Right atrium auricular region (tissue), 2 donors: Measurements from ENCODE around the gene TMC7. TPM values are rescaled to one million over a fixed set of nuclear protein-coding genes. Genes with fewer than 3 reads are reported as not detected.

Experiments
- DNase-seq: peaks from one replicate; pipeline ENCODE4 v3.0.0-alpha.2; 2019; ENCODE audit warnings: low spot score
- H3K27ac ChIP-seq, 2 donors: fragments of 200-600 bp; sonication (generic); 1 replicate in 1 of 2; 2 replicates in 1 of 2; pipeline ENCODE4 v1.5.1; 2016 to 2019
- H3K27me3 ChIP-seq, 2 donors: fragments of 200-600 bp; sonication (generic); one replicate each; pipeline versions ENCODE4 v1.5.1 to v1.6.0; 2017 to 2019
- H3K36me3 ChIP-seq: fragments of 200-600 bp; sonication (generic); one replicate; pipeline ENCODE4 v1.5.1; 2016
- H3K4me1 ChIP-seq, 2 donors: fragments of 200-600 bp; sonication (generic); one replicate each; pipeline versions ENCODE4 v1.5.1 to v1.6.0; 2017 to 2019
- H3K4me3 ChIP-seq, 2 donors: fragments of 200-600 bp; sonication (generic); 1 replicate in 1 of 2; 2 replicates in 1 of 2; pipeline ENCODE4 v1.5.1; 2017 to 2019; ENCODE audit warnings: mild to moderate bottlenecking in 1 of 2, moderate library complexity in 1 of 2
- H3K9me3 ChIP-seq, 2 donors: fragments of 200-600 bp; sonication (generic); one replicate each; pipeline ENCODE4 v1.5.1; 2019
- total RNA-seq, 2 donors: library from RNA; depleted of rRNA; stranded (reverse); fragments of >200 nt; gene quantifications; one replicate each; pipeline ENCODE4 v1.1.0, GENCODE V29; 2016
- TF ChIP-seq, protein P1 (sequence below), 2 donors: fragments of 200-600 bp; sonication (generic); IDR thresholded peaks; one replicate each; pipeline ENCODE4 v1.5.1; 2019; ENCODE audit warnings: antibody characterized with exemption in 2 of 2

TMC7 gene
- total RNA-seq, 2 donors from 2014 or later: 0.56 to 0.63 TPM

DNA sequence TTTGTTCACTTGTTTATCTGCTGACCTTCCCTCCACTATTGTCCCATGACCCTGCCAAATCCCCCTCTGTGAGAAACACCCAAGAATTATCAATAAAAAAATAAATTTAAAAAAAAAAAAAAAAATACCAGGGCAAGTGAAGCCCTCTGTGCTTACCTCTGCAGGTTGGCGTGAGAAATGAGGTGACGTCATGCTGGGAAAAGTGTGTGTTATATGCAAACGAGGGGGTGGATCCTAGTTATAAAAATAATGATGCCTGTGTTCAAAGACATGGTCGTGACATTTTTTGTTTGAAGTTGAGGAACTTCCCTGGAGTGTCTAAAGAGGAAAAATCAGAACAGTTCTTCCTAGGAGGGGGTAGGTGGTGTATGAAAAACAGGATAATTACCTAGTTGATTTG is 20.2 kb downstream of the TMC7 start:
- Histone ChIP-seq H3K36me3 (no peaks in the 10 kb centered on the region), H3K27me3 (no peaks in the 10 kb centered on the region), H3K4me1 (peaks cover 0 to 8% of the 10 kb centered on the region in 2 donors)

DNA sequence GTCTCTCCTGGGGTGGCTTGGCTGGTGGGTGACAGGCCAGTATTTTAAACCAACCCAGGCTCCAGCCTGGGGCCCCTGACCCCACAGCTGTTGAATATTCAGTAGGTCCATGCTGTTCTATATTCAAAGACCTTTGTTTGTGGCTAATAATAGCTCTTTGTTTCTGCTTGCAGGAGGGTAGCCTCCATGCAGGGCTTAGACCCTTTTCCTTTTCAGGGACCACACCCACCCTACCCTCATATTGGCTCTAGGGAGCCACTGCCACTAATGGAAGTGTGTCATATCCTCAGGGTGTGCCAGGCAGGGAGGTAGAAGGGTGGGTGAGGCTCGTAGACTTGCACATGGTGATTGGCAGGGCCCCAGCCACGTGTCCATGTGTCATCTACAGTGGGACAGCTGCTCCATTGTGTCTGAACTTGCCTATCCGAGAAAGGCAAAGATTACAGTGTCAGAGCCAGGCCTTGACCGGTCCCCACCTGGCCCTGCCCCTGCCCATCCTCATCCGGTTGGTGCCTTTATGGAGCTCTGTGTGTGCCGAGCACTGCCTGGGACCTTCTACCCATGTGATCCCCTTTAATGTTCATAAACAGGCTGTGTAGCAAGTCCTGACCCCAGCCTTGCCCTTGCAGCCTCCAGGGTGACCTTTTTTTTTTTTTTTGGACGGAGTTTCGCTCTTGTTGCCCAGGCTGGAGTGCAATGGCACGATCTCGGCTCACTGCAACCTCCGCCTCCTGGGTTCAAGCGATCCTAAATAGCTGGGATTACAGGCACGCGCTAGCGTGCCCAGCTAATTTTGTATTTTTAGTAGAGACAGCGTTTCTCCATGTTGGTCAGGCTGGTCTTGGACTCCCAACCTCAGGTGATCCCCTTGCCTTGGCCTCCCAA is 22.1 kb downstream of the TMC7 start:
- DNase-seq: no peak
- Histone ChIP-seq H3K27me3 (no peaks in the 10 kb centered on the region), H3K4me3 (no peak overlapping the region), H3K36me3 (no peaks in the 10 kb centered on the region), H3K4me1 (peaks cover 0 to 8% of the 10 kb centered on the region in 2 donors), H3K9me3 (peaks cover 0 to 7% of the 10 kb centered on the region in 2 donors), H3K27ac (peak overlapping the region; percentile 26 to 51)
- TF ChIP-seq, protein P1, sequence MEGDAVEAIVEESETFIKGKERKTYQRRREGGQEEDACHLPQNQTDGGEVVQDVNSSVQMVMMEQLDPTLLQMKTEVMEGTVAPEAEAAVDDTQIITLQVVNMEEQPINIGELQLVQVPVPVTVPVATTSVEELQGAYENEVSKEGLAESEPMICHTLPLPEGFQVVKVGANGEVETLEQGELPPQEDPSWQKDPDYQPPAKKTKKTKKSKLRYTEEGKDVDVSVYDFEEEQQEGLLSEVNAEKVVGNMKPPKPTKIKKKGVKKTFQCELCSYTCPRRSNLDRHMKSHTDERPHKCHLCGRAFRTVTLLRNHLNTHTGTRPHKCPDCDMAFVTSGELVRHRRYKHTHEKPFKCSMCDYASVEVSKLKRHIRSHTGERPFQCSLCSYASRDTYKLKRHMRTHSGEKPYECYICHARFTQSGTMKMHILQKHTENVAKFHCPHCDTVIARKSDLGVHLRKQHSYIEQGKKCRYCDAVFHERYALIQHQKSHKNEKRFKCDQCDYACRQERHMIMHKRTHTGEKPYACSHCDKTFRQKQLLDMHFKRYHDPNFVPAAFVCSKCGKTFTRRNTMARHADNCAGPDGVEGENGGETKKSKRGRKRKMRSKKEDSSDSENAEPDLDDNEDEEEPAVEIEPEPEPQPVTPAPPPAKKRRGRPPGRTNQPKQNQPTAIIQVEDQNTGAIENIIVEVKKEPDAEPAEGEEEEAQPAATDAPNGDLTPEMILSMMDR (IDR thresholded peaks at IDR 0.05): no peak

More for the DNA sequence above, 20.2 kb downstream of the TMC7 start:
- Histone ChIP-seq H3K27ac (no peak overlapping the region), H3K4me3 (no peak overlapping the region), H3K9me3 (no peaks in the 10 kb centered on the region)
- no peak for DNase-seq
- TF ChIP-seq, protein P1 (IDR thresholded peaks at IDR 0.05): no peak

DNA sequence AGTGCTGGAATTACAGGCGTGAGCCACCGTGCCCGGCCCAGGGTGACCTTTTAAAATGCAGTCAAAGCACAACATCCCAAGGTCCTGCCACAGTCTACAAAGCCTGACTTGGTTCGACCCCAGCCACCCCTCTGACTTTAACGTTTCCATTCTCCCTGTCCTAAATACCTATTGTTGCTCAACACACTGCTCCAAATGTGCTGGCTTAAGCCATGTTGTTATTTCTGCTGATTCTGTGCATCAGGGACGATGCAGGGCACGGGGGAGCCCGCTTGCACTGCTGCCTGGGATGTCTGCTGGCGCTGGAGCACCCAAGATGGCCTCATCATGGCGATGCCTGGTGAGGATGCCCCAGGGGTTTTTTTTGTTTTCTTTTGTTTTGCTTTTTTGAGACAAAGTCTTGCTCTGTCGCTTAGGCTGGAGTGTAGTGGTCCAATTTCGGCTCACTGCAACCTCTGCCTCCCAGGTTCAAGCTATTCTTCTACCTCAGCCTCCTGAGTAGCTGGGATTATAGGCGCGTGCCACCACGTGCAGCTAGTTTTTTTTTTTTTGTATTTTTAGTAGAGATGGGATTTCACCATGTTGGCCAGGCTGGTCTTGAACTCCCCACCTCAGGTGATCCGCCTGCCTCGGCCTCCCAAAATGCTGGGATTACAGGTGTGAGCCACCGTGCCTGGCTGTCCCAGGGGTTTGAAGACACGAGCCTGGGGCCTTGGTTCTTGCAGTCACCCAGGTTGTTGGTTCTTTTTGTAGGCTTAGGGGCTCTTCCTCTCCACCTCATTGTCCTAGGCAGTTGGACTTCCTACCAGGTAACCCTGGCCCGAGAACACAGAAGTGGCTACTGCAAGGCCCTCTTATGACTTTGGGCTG is 22.9 kb downstream of the TMC7 start:
- Histone ChIP-seq H3K27ac (no peak overlapping the region), H3K4me3 (no peak overlapping the region), H3K36me3 (no peaks in the 10 kb centered on the region), H3K9me3 (peaks cover 0 to 9% of the 10 kb centered on the region in 2 donors), H3K27me3 (no peaks in the 10 kb centered on the region), H3K4me1 (peaks cover 0 to 8% of the 10 kb centered on the region in 2 donors)
- no peak for DNase-seq
- TF ChIP-seq, protein P1 (IDR thresholded peaks at IDR 0.05): no peak

DNA sequence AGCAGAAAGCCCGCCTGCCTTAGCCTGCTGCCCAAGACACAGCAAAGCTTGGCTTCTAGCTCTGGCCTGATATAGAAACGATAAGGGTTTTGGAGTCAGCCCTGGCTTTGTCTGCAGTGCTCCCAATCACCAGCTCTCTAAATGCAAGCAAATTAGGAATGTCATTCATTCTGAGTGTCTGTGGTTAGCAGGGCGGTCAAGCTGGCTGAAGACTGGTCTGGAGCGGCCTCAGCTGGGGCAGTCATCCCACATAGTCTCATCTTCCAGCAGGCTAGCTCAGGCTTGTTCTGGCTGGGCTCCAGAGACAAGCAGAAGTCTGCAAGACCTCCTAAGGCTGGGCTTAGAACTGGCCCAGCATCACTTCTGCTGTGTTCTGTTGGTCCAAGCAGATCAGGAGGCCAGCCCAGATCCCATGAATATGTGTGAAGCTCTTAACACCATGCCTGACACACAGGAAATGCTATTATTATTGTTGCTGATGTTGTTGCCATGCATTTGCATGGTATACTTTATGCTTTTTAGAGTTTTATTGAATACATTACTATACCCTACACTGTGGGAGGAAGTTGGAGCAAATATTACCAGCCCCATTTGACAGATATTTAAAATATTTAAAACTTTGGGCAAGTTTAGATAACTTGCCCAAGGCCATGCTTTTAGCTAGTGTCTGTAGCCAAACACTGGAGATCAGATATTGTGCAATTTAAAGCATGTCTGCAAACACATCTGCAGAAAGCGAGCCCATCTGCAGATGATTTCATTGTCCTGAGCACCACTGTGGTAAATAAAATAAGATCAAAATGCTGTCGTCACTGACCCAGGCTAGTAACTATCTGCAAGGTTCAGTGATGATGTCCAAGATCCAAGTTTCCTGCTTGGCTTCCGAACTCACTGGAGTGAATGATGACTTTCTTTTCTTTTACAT is 24.8 kb downstream of the TMC7 start:
- Histone ChIP-seq H3K36me3 (no peaks in the 10 kb centered on the region), H3K4me3 (no peak overlapping the region), H3K9me3 (peaks cover 0 to 9% of the 10 kb centered on the region in 2 donors), H3K4me1 (peaks cover 0 to 8% of the 10 kb centered on the region in 2 donors), H3K27me3 (no peaks in the 10 kb centered on the region), H3K27ac (no peak overlapping the region)
- no peak for DNase-seq
- TF ChIP-seq, protein P1 (IDR thresholded peaks at IDR 0.05): no peak

DNA sequence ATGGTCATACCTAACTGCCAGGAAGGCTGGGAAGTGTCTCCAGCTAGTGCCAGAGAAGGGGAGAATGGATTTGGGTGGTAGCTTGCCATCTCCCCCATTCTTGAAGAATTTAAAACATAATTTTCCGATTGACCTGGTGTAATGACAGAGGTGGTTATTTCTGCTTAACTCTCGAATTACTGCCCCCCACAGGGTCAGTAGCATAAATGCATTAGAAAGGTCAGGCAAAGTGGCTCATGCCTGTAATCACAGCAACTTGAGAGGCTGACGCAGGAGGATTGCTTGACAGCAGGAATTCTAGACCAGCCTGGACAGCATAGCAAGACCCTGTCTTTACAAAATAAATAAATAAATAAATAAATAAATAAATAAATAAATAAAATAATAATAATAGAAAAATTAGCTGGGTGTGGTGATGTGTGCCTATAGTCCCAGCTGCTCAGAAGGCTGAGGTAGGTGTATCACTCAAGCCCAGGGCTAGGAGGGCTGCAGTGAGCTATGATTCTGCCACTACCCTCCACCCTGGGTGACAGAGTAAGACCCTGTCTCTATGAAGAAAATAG is 27.5 kb downstream of the TMC7 start:
- Histone ChIP-seq H3K27ac (no peak overlapping the region), H3K4me3 (no peak overlapping the region), H3K9me3 (peaks cover 0 to 9% of the 10 kb centered on the region in 2 donors), H3K27me3 (no peaks in the 10 kb centered on the region), H3K4me1 (peaks cover 0 to 3% of the 10 kb centered on the region in 2 donors), H3K36me3 (no peaks in the 10 kb centered on the region)
- TF ChIP-seq, protein P1 (IDR thresholded peaks at IDR 0.05): no peak
- no peak for DNase-seq
